ENCODE data around the gene IQSEC1.

DNA sequence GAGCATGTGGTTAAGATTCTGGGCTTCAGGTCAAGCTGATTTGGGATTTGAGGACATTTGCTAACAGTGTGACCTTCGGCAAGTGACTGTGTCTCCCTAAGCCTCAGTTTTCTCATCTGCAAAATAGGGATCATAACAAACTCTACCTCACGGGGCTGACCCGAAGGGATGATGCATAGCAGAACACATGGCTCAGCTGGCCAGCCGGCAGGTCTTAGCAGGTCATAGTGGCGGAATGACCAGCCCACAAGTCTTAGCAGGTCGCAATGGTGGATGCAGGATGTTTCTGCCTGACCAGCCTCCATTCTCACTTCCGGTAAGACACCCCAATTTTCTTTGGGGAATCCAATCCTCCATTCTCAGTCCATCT is 63.3 kb downstream of the IQSEC1 start:
- TF ChIP-seq GATA2 (IDR thresholded peaks at IDR 0.05; ENCODE audit: low read depth, low read length) (no peak), GATA3 (IDR thresholded peaks at IDR 0.05; ENCODE audit: low read depth, low read length) (no peak)
